NCI-H82 (cell line): ENCODE results near the gene KRTAP4-12.
"Not testable (repeated sequence)": the region's sequence is repeated elsewhere in the genome, so short reads cannot be mapped to it uniquely, and the experiment has no call there.

Experiments used
- DNase-seq: peaks from one replicate; lab custom pipeline; 2025; lab: John Stamatoyannopoulos, UW

KRTAP4-12 gene

GRCh38 chr17:41125064-41125463 lies 1.1 kb upstream of the KRTAP4-12 start:
- no peak for DNase-seq

- not testable (repeated sequence) for DNase-seq
Observed at GRCh38 chr17:41123292-41123990, 541 bp downstream of the KRTAP4-12 start.

GRCh38 chr17:41121742-41122141 lies 2.2 kb downstream of the KRTAP4-12 start:
- no peak for DNase-seq

- DNase-seq = not testable (repeated sequence)
Observed at GRCh38 chr17:41119696-41120690, 4.0 kb downstream of the KRTAP4-12 start.

GRCh38 chr17:41118721-41119120 lies 5.3 kb downstream of the KRTAP4-12 start:
- no peak for DNase-seq

GRCh38 chr17:41117846-41118386 lies 6.1 kb downstream of the KRTAP4-12 start, which contains the start of gene KRTAP4-11:
Gene KRTAP4-11, minus strand, starts transcription at chr17:41118373. Its CDS starts 58 bp downstream, at chr17:41118315.
- DNase-seq = not testable (repeated sequence)

- no peak for DNase-seq
Observed at GRCh38 chr17:41116297-41116696, 7.7 kb downstream of the KRTAP4-12 start.

GRCh38 chr17:41111151-41111885 lies 12.7 kb downstream of the KRTAP4-12 start:
- DNase-seq = no peak

- not testable (repeated sequence) for DNase-seq
Observed at GRCh38 chr17:41108728-41109386, 15.1 kb downstream of the KRTAP4-12 start.

GRCh38 chr17:41107941-41108450 lies 16.0 kb downstream of the KRTAP4-12 start:
- no peak for DNase-seq

GRCh38 chr17:41105347-41105746 lies 18.6 kb downstream of the KRTAP4-12 start, which contains the start of gene KRTAP4-9:
Gene KRTAP4-9, plus strand, starts transcription at chr17:41105389. Its CDS starts 0 bp downstream, at chr17:41105389.
- DNase-seq = not testable (repeated sequence)

GRCh38 chr17:41104386-41105038 lies 19.5 kb downstream of the KRTAP4-12 start:
- not testable (repeated sequence) for DNase-seq

- DNase-seq = no peak
Observed at GRCh38 chr17:41103896-41104295, 20.1 kb downstream of the KRTAP4-12 start.

GRCh38 chr17:41101586-41102259 lies 22.3 kb downstream of the KRTAP4-12 start, which contains the start of gene KRTAP4-16:
Gene KRTAP4-16, minus strand, starts transcription at chr17:41102209. Its CDS starts 0 bp downstream, at chr17:41102209.
- DNase-seq = no peak

GRCh38 chr17:41099682-41100480 lies 24.1 kb downstream of the KRTAP4-12 start:
- not testable (repeated sequence) for DNase-seq

GRCh38 chr17:41098481-41098880 lies 25.5 kb downstream of the KRTAP4-12 start:
- no peak for DNase-seq

- no peak for DNase-seq
Observed at GRCh38 chr17:41098042-41098441, 25.9 kb downstream of the KRTAP4-12 start, which contains the start of gene KRTAP4-8. Gene KRTAP4-8, minus strand, starts transcription at chr17:41098142. Its CDS starts 58 bp downstream, at chr17:41098084.

GRCh38 chr17:41096055-41096454 lies 27.9 kb downstream of the KRTAP4-12 start:
- DNase-seq = no peak
